Caco-2 (cell line): Measurements from ENCODE around the gene PTOV1. TPM values are rescaled to one million over a fixed set of nuclear protein-coding genes. Genes with fewer than 3 reads are reported as not detected.

ENCODE experiments used
- BruUV-seq: library from RNA; stranded (reverse); fragments of 400-500 nt; replicated peaks from 2 replicates; lab custom pipeline; 2021; lab: Mats Ljungman, UMichigan
- CTCF ChIA-PET: fragments of 300-600 bp; sonication (Branson Sonifier 250); formaldehyde crosslinking; loops from one replicate; lab custom pipeline; 2022; ENCODE audit warnings: antibody characterized with exemption; lab: Charles Lee
- POLR2A ChIA-PET: fragments of 300-600 bp; sonication (Branson Sonifier 250); formaldehyde crosslinking; loops from one replicate; lab custom pipeline; 2022; ENCODE audit warnings: antibody characterized with exemption; lab: Charles Lee
- DNase-seq, 2 experiments: peaks; one replicate each; pipeline versions ENCODE4 v3.0.0 to v3.0.0-alpha.2; 2020 to 2022
- H3K27me3 ChIP-seq: replicated peaks from 2 replicates; pipeline ENCODE4 v1.6.0; 2011; ENCODE audit warnings: low read length; ENCODE audit not compliant: control insufficient read depth, insufficient read depth
- H3K36me3 ChIP-seq: 2 replicates; pipeline ENCODE4 v1.5.1; 2011; ENCODE audit warnings: low read length; ENCODE audit not compliant: control insufficient read depth, insufficient read depth
- H3K4me1 ChIP-seq: fragments of 250-450 bp; sonication (Bioruptor Pico); 2 replicates; pipeline ENCODE4 v1.5.1; 2020; ENCODE audit warnings: mild to moderate bottlenecking
- H3K4me3 ChIP-seq: 2 replicates; pipeline ENCODE4 v1.5.1; 2011; ENCODE audit warnings: low read depth, mild to moderate bottlenecking, control low read depth, low read length
- H3K9me3 ChIP-seq: fragments of 250-450 bp; sonication (Bioruptor Pico); 2 replicates; pipeline ENCODE4 v1.5.1; 2020; ENCODE audit warnings: mild to moderate bottlenecking, moderate library complexity
- H3K27ac Mint-ChIP-seq: one replicate; pipeline ENCODE4 v1.8.0; 2022; ENCODE audit warnings: mixed read lengths; ENCODE audit not compliant: unreplicated experiment
- H3K27me3 Mint-ChIP-seq: one replicate; pipeline ENCODE4 v1.8.0; 2022; ENCODE audit warnings: mixed read lengths; ENCODE audit not compliant: insufficient read depth, unreplicated experiment
- H3K36me3 Mint-ChIP-seq: one replicate; pipeline ENCODE4 v1.8.0; 2022; ENCODE audit warnings: mild to moderate bottlenecking, mixed read lengths; ENCODE audit not compliant: insufficient read depth, unreplicated experiment
- H3K4me1 Mint-ChIP-seq: one replicate; pipeline ENCODE4 v1.8.0; 2022; ENCODE audit warnings: low read depth, mixed read lengths; ENCODE audit not compliant: unreplicated experiment
- H3K4me3 Mint-ChIP-seq: one replicate; pipeline ENCODE4 v1.8.0; 2022; ENCODE audit warnings: mild to moderate bottlenecking, moderate library complexity, mixed read lengths; ENCODE audit not compliant: unreplicated experiment
- H3K9me3 Mint-ChIP-seq: one replicate; pipeline ENCODE4 v1.8.0; 2022; ENCODE audit warnings: mixed read lengths; ENCODE audit not compliant: unreplicated experiment
- intact Hi-C: fragments of 100-400 bp; cut with micrococcal nuclease; formaldehyde crosslinking; loops from one replicate; pipeline ENCODE4 v1.10.0; 2022; ENCODE audit not compliant: unreplicated experiment
- total RNA-seq: library from RNA; stranded (reverse); gene quantifications from 2 replicates; pipeline ENCODE4 v1.2.3, GENCODE V29; 2022
- TF ChIP-seq, protein P1 (sequence below), 2 experiments: fragments of 200-600 bp in 1 of 2; IDR thresholded peaks; 1 replicate in 1 of 2; 2 replicates in 1 of 2; pipeline versions ENCODE4 v1.5.1 to v1.8.0; 2011 to 2022; ENCODE audit warnings: antibody characterized with exemption in 1 of 2, control low read depth in 1 of 2, inconsistent platforms in 1 of 2, low read depth in 1 of 2, low read length in 1 of 2, mild to moderate bottlenecking in 1 of 2, moderate library complexity in 1 of 2; ENCODE audit not compliant: insufficient read depth in 1 of 2, severe bottlenecking in 1 of 2, unreplicated experiment in 1 of 2

Gene PTOV1
- total RNA-seq, 1 experiment from 2014 or later = 209 TPM

DNA sequence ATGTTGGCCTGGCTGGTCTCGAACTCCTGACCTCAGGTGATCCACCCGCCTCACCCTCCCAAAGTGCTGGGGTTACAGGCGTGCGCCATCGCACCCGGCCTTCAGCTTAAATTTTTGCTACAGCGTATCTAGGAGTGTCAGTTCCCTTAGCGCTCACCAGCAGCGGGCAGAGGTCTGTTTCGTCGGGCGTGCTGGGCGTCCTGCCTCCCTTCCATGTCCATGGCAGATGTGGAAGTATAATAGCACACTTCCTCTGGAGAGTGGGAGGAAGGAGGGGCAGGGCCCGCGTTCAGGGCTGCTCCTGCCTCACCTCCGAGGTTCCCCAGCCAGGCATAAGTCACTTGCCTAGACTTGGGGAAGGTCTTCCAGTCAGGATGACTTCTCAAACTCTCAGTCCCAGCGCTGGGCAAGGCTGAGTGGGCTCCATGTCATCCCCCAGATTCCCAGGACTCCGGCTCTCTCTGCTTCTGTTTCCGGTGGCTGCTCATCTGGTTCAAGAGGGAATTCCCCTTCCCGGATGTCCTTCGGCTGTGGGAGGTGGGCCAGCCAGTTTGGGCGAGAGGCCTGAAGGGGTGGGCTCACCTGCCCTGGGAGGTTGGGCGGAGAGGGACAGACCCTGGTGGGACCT lies 36.2 kb downstream of the PTOV1 start:
- no peaks in the 10 kb centered on the region for H3K27me3 Mint-ChIP-seq
- DNase-seq = no peak
- no peaks in the 10 kb centered on the region for H3K9me3 Mint-ChIP-seq
- intact Hi-C loops = no loop called here
- H3K36me3 ChIP-seq = peaks cover 4% of the 10 kb centered on the region; the same call in 1 of the 2 replicates
- no peaks in the 10 kb centered on the region for H3K27me3 ChIP-seq
- BruUV-seq = no TSS peak
- TF ChIP-seq, protein P1, sequence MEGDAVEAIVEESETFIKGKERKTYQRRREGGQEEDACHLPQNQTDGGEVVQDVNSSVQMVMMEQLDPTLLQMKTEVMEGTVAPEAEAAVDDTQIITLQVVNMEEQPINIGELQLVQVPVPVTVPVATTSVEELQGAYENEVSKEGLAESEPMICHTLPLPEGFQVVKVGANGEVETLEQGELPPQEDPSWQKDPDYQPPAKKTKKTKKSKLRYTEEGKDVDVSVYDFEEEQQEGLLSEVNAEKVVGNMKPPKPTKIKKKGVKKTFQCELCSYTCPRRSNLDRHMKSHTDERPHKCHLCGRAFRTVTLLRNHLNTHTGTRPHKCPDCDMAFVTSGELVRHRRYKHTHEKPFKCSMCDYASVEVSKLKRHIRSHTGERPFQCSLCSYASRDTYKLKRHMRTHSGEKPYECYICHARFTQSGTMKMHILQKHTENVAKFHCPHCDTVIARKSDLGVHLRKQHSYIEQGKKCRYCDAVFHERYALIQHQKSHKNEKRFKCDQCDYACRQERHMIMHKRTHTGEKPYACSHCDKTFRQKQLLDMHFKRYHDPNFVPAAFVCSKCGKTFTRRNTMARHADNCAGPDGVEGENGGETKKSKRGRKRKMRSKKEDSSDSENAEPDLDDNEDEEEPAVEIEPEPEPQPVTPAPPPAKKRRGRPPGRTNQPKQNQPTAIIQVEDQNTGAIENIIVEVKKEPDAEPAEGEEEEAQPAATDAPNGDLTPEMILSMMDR (IDR thresholded peaks at IDR 0.05; ENCODE audit: insufficient read depth in 1 of 2, low read depth in 1 of 2, low read length in 1 of 2, severe bottlenecking in 1 of 2, unreplicated experiment in 1 of 2) = no peak
- H3K9me3 ChIP-seq = 0 out of 2 replicates have a peak, but pooled peaks cover 4% of the 10 kb centered on the region
- H3K4me3 ChIP-seq = no peak overlapping the region
- H3K27ac Mint-ChIP-seq = no peak overlapping the region
- no peak overlapping the region for H3K4me3 Mint-ChIP-seq
- H3K4me1 ChIP-seq = peaks cover 12% of the 10 kb centered on the region
- H3K4me1 Mint-ChIP-seq = no peaks in the 10 kb centered on the region
- peaks cover 53% of the 10 kb centered on the region for H3K36me3 Mint-ChIP-seq
- ChIA-PET CTCF (no interaction called here), POLR2A (no interaction called here)

DNA sequence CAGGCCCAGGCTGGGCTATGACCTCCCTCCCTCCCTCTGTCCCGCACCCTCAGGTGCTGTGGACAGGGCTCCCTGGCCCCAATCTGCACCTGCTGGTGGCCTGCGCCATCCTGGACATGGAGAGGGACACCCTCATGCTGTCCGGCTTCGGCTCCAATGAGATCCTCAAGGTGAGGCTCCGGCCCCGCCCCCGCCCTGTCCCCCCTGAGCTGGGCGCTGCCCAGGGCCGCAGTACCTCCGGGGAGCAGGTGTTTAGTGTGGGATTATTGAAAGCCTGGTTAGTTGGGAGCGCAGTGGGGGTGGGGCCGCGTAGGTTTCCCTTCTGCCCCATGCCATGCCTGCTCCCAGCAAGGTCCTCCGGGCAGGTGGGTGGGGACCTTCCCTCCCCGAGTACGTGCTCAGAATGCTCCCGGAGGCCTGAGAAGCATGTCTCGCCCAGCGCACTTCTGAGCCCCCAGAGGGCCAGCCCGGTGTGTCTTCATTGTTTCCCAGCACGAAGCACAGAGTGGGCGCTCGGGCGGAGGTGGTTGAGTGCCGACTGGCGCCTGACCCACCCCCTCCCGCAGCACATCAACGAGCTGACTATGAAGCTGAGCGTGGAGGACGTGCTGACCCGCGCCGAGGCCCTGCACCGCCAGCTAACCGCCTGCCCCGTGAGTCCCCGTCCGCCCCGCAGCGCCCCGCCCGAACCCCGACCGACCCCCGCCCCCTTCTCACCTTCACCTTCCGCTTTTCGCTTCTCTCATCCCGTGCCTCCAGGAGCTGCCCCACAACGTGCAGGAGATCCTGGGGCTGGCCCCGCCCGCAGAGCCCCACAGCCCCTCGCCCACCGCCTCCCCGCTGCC lies 36.9 kb downstream of the PTOV1 start:
- TF ChIP-seq, protein P1 (IDR thresholded peaks at IDR 0.05; ENCODE audit: insufficient read depth in 1 of 2, low read depth in 1 of 2, low read length in 1 of 2, severe bottlenecking in 1 of 2, unreplicated experiment in 1 of 2) = no peak
- Histone ChIP-seq H3K4me1 (peaks cover 12% of the 10 kb centered on the region), H3K9me3 (0 out of 2 replicates have a peak, but pooled peaks cover 2% of the 10 kb centered on the region), H3K27me3 (no peaks in the 10 kb centered on the region), H3K36me3 (peaks cover 2% of the 10 kb centered on the region; the same call in 1 of the 2 replicates), H3K4me3 (no peak overlapping the region)
- Mint-ChIP-seq H3K4me3 (no peak overlapping the region), H3K36me3 (peaks cover 53% of the 10 kb centered on the region), H3K27ac (no peak overlapping the region), H3K4me1 (no peaks in the 10 kb centered on the region), H3K9me3 (no peaks in the 10 kb centered on the region), H3K27me3 (peaks cover 2% of the 10 kb centered on the region)
- BruUV-seq = no TSS peak
- POLR2A ChIA-PET = no interaction called here
- DNase-seq = peak in 1 of 2 experiments; percentile 37
- CTCF ChIA-PET = no interaction called here
- intact Hi-C loops = no loop called here

DNA sequence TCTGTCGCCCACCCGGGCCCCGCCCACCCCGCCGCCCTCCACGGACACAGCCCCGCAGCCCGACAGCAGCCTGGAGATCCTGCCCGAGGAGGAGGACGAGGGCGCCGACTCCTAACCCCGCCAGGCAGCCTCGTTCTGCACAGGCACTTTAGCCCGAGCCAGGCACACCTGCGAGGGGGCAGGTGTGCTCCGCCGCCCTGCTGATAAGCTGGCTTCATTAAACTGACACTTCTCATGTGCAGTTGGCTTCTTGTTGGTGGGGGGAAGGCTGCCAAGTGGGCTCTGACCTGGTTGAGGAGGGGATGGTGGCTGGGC lies 37.5 kb downstream of the PTOV1 start:
- H3K4me1 ChIP-seq = peaks cover 12% of the 10 kb centered on the region
- no peaks in the 10 kb centered on the region for H3K27me3 ChIP-seq
- CTCF ChIA-PET = no interaction called here
- TF ChIP-seq, protein P1 (IDR thresholded peaks at IDR 0.05; ENCODE audit: insufficient read depth in 1 of 2, low read depth in 1 of 2, low read length in 1 of 2, severe bottlenecking in 1 of 2, unreplicated experiment in 1 of 2) = no peak
- Mint-ChIP-seq H3K27ac (no peak overlapping the region), H3K36me3 (peaks cover 53% of the 10 kb centered on the region), H3K4me3 (peak overlapping the region; percentile 89), H3K9me3 (no peaks in the 10 kb centered on the region), H3K4me1 (no peaks in the 10 kb centered on the region), H3K27me3 (peaks cover 3% of the 10 kb centered on the region)
- no peaks in the 10 kb centered on the region for H3K9me3 ChIP-seq
- H3K4me3 ChIP-seq = no peak overlapping the region
- POLR2A ChIA-PET = no interaction called here
- intact Hi-C loops = no loop called here
- peak in 1 of 2 experiments; percentile 27 for DNase-seq
- no peaks in the 10 kb centered on the region; the same call in 1 of the 2 replicates for H3K36me3 ChIP-seq
- BruUV-seq = no TSS peak
